A549 (cell line): ENCODE data around the gene CCN5. TPM values are rescaled to one million over a fixed set of nuclear protein-coding genes. Genes with fewer than 3 reads are reported as not detected.

ENCODE experiments used
- ATAC-seq, 2 experiments: fragments of 200-7000 bp in 1 of 2; fragments of >200 bp in 1 of 2; cut with Nextera tagmentation in 1 of 2; cut with Tn5 transposase in 1 of 2; 3 replicates each; pipeline versions ENCODE4 v1.8.0 to v1.9.1; 2018 to 2020; ENCODE audit warnings: mild to moderate bottlenecking in 1 of 2, moderate library complexity in 1 of 2
- CTCF ChIA-PET: fragments of 300-600 bp; sonication (Branson Sonifier 250); formaldehyde crosslinking; extraction: SDS; loops from one replicate; lab custom pipeline; 2021; ENCODE audit warnings: antibody characterized with exemption, inconsistent platforms; lab: Yijun Ruan, JAX
- POLR2A ChIA-PET: fragments of 350-600 bp; formaldehyde crosslinking; extraction: SDS; loops from one replicate; lab custom pipeline; 2021; ENCODE audit warnings: antibody characterized with exemption, inconsistent platforms; lab: Yijun Ruan, JAX
- DNase-seq, 2 experiments: peaks; one replicate each; pipeline versions ENCODE4 v3.0.0 to v3.0.0-alpha.2; 2011 to 2016; ENCODE audit warnings: low read depth in 1 of 2, low spot score in 1 of 2
- FAIRE-seq: peaks from 2 replicates; lab custom pipeline; 2011; peaks lifted over from hg19 to GRCh38; lab: Jason Lieb, UNC
- H3K27ac ChIP-seq, 2 experiments: fragments of >200 bp; sonication (Bioruptor Twin); formaldehyde crosslinking; 3 replicates each; pipeline ENCODE4 v1.5.1; 2016 to 2017
- H3K4me1 ChIP-seq: fragments of >200 bp; sonication (Bioruptor Twin); formaldehyde crosslinking; 3 replicates; pipeline ENCODE4 v1.6.1; 2016
- H3K4me2 ChIP-seq: fragments of >200 bp; sonication (Bioruptor Twin); formaldehyde crosslinking; 3 replicates; pipeline ENCODE4 v1.6.1; 2016
- H3K4me3 ChIP-seq: fragments of >200 bp; sonication (Bioruptor Twin); formaldehyde crosslinking; 3 replicates; pipeline ENCODE4 v1.5.1; 2016
- H3K9me3 ChIP-seq: fragments of >200 bp; sonication (Bioruptor Twin); formaldehyde crosslinking; 3 replicates; pipeline ENCODE4 v1.6.1; 2016
- BHLHE40 ChIP-seq: IDR thresholded peaks from 2 replicates; pipeline ENCODE4 v1.6.1; 2012; ENCODE audit warnings: low read depth, low read length, inconsistent platforms
- CBX2 ChIP-seq: fragments of 200-600 bp; sonication (generic); IDR thresholded peaks from 2 replicates; pipeline ENCODE4 v1.6.1; 2016; ENCODE audit warnings: low read depth, mild to moderate bottlenecking, borderline replicate concordance
- CBX8 ChIP-seq: fragments of 200-600 bp; sonication (generic); IDR thresholded peaks from 2 replicates; pipeline ENCODE4 v1.6.1; 2016
- EHF ChIP-seq: fragments of 250-450 bp; sonication (Bioruptor Pico); IDR thresholded peaks from 2 replicates; pipeline ENCODE4 v1.5.0; 2020; ENCODE audit warnings: mild to moderate bottlenecking
- EHMT2 ChIP-seq: fragments of 200-600 bp; sonication (generic); IDR thresholded peaks from 2 replicates; pipeline ENCODE4 v1.6.1; 2016; ENCODE audit warnings: antibody characterized with exemption, low read depth, mild to moderate bottlenecking, moderate library complexity
- GATA3 ChIP-seq: IDR thresholded peaks from 2 replicates; pipeline ENCODE4 v1.6.1; 2012; ENCODE audit warnings: borderline replicate concordance
- JUN ChIP-seq, 2 experiments: fragments of >200 bp; sonication (Bioruptor Twin); formaldehyde crosslinking; IDR thresholded peaks; 2 replicates in 1 of 2; 3 replicates in 1 of 2; pipeline ENCODE4 v1.6.1; 2016 to 2017
- MAZ ChIP-seq: fragments of 150-350 bp; IDR thresholded peaks from 2 replicates; pipeline ENCODE4 v1.6.1; 2014; ENCODE audit warnings: antibody characterized with exemption, low read depth, low read length, borderline replicate concordance
- NPAS2 ChIP-seq: fragments of 250-450 bp; sonication (Bioruptor Pico); IDR thresholded peaks from 2 replicates; pipeline ENCODE4 v1.8.0; 2022; ENCODE audit warnings: mild to moderate bottlenecking, moderate library complexity, borderline replicate concordance
- PHF8 ChIP-seq: fragments of 200-600 bp; sonication (generic); IDR thresholded peaks from 2 replicates; pipeline ENCODE4 v1.6.1; 2016; ENCODE audit warnings: low read depth, mild to moderate bottlenecking, antibody characterized with exemption, moderate library complexity, borderline replicate concordance
- RCOR1 ChIP-seq: fragments of 150-350 bp; IDR thresholded peaks from 2 replicates; pipeline ENCODE4 v1.6.1; 2014; ENCODE audit warnings: antibody characterized with exemption, low read length, low read depth
- SREBF2 ChIP-seq: fragments of 450-650 bp; IDR thresholded peaks from 2 replicates; pipeline ENCODE4 v1.6.1; 2014; ENCODE audit warnings: mild to moderate bottlenecking, moderate library complexity
- ZC3H11A ChIP-seq: fragments of 450-650 bp; IDR thresholded peaks from 2 replicates; pipeline ENCODE4 v1.6.1; 2014; ENCODE audit warnings: antibody characterized with exemption, mild to moderate bottlenecking
- ZNF302 ChIP-seq: fragments of 250-450 bp; sonication (Bioruptor Pico); IDR thresholded peaks from 2 replicates; pipeline ENCODE4 v1.9.0; 2021; ENCODE audit warnings: inconsistent platforms, mild to moderate bottlenecking, moderate library complexity
- ZSCAN20 ChIP-seq: fragments of 250-450 bp; sonication (Bioruptor Pico); IDR thresholded peaks from 2 replicates; pipeline ENCODE4 v1.8.0; 2022; ENCODE audit warnings: mild to moderate bottlenecking, moderate library complexity
- WGBS: methylation state at CpG from one replicate; pipeline ENCODE4 v1.1.6; 2017; ENCODE audit errors: missing lambda C conversion rate; 5-methylcytosine and 5-hydroxymethylcytosine counted together
- polyA plus RNA-seq, 4 experiments: library from polyadenylated mRNA; depleted of rRNA in 3 of 4; stranded (reverse); fragments of >200 nt; fragmentation: RNase III in 1 of 4; extraction: RNeasy Plus Mini Kit Qiagen cat#74134 plus additional on column Dnase treatment in 1 of 4; gene quantifications; 2 replicates in 3 of 4; 3 replicates in 1 of 4; pipeline ENCODE4 v1.2.3, GENCODE V29; 2011 to 2017
- TF ChIP-seq, protein P1 (sequence below): fragments of 150-350 bp; IDR thresholded peaks from 2 replicates; pipeline ENCODE4 v1.6.1; 2014; ENCODE audit warnings: low read depth, mild to moderate bottlenecking, low read length
- TF ChIP-seq, protein P2 (sequence below): fragments of 250-450 bp; sonication (Bioruptor Pico); IDR thresholded peaks from 2 replicates; pipeline ENCODE4 v1.5.0; 2021; ENCODE audit warnings: mild to moderate bottlenecking, moderate library complexity, borderline replicate concordance
- TF ChIP-seq, protein P3 (sequence below): IDR thresholded peaks from 2 replicates; pipeline ENCODE4 v1.6.1; 2012; ENCODE audit warnings: low read depth, borderline replicate concordance
- TF ChIP-seq, protein P4 (sequence below): IDR thresholded peaks from 2 replicates; pipeline ENCODE4 v1.6.1; 2012

CCN5 gene
- polyA plus RNA-seq, 2 of the 4 experiments (the other 2 are of a cell fraction): 9.9 to 11.1 TPM

DNA sequence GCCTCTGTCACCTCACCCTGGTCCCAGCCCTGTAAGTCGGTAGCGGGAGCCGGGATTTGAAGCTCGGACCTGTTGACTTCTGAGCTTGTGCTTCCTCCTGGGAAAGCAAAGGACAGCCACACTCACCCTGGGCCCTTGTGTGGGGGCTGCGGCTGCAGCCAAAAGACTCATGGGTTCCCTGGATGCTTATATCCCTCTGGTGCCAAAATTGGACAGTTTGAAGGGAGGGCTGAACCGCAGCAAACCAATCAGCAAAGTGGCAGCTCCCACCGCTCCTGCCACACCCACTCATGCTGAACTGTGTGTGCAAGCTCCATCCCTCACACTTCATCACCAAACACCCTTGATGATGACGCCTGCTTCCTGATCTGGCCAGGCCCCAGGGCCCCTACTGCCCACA, 3.9 kb upstream of the CCN5 start:
- TF ChIP-seq, protein P1, sequence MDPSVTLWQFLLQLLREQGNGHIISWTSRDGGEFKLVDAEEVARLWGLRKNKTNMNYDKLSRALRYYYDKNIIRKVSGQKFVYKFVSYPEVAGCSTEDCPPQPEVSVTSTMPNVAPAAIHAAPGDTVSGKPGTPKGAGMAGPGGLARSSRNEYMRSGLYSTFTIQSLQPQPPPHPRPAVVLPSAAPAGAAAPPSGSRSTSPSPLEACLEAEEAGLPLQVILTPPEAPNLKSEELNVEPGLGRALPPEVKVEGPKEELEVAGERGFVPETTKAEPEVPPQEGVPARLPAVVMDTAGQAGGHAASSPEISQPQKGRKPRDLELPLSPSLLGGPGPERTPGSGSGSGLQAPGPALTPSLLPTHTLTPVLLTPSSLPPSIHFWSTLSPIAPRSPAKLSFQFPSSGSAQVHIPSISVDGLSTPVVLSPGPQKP: no peak
- Histone ChIP-seq H3K4me1 (peaks cover 33% of the 10 kb centered on the region), H3K4me3 (no peak overlapping the region), H3K4me2 (no peak overlapping the region), H3K27ac (peak overlapping the region; percentile 29 to 58; a peak in 3 of 6 replicates), H3K9me3 (no peaks in the 10 kb centered on the region)
- CTCF ChIA-PET: interaction anchor here (1.5 to 4.2 kb wide), 6 partner anchors 18 to 494 kb away, joined by 3 to 27 read pairs (median 6); no protein-coding TSS in a partner anchor
- FAIRE-seq: no peak
- WGBS: 96% methylated on average over 8 of the region's 8 CpGs
- ATAC-seq: no peak
- DNase-seq: no peak
- POLR2A ChIA-PET: no interaction called here

DNA sequence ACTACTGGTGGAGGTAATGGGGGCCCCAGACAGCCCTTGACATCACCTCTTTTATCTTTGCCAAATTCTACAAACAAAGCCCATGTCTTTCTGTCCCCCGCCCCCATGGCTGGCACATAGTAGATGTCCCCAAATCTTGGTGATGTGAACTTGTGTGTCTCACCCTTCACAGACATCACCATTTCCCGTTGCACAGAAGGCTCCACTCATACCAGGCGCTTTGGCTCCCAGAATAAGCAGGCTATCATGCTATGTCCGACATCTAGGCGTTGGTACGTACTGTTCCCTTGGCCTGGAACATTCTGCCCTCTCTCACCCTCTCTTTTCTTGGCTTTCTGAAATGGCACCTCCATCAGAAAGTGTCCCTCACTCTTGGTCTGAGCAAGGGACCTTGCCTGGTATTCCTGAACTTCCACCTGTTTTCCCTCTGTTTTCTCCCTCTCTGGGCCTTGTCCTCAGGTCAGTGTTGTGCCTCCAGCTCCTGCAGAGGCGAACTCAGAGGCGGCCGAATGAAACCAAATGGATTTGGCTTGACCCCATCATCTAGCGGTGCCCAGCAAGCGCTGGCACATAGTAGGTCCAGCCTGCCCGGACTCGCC, 968 bp upstream of the CCN5 start:
- CTCF ChIA-PET: interaction anchor here (0.9 to 21.9 kb wide), 5 partner anchors 8 to 31 kb away, joined by 3 to 525 read pairs (median 5); no protein-coding TSS in a partner anchor
- no peak for DNase-seq
- Histone ChIP-seq H3K4me1 (peaks cover 63% of the 10 kb centered on the region), H3K9me3 (no peaks in the 10 kb centered on the region), H3K27ac (peak overlapping the region; percentile 96 to 98), H3K4me3 (no peak overlapping the region), H3K4me2 (peak overlapping the region; percentile 80)
- ATAC-seq: peak in 1 of 2 experiments; percentile 39; a peak in 3 of 6 replicates
- TF ChIP-seq MAZ (no peak), NPAS2 (CRISPR knock-in tag) (no peak), EHF (CRISPR knock-in tag) (no peak), CBX8 (no peak), SREBF2 (no peak), RCOR1 (no peak), PHF8 (no peak), GATA3 (no peak), JUN (IDR thresholded peaks at IDR 0.05) (no peak), CBX2 (no peak), ZC3H11A (no peak), BHLHE40 (no peak), ZNF302 (CRISPR knock-in tag) (no peak), ZSCAN20 (CRISPR knock-in tag) (no peak), EHMT2 (no peak)
- TF ChIP-seq, protein P2, sequence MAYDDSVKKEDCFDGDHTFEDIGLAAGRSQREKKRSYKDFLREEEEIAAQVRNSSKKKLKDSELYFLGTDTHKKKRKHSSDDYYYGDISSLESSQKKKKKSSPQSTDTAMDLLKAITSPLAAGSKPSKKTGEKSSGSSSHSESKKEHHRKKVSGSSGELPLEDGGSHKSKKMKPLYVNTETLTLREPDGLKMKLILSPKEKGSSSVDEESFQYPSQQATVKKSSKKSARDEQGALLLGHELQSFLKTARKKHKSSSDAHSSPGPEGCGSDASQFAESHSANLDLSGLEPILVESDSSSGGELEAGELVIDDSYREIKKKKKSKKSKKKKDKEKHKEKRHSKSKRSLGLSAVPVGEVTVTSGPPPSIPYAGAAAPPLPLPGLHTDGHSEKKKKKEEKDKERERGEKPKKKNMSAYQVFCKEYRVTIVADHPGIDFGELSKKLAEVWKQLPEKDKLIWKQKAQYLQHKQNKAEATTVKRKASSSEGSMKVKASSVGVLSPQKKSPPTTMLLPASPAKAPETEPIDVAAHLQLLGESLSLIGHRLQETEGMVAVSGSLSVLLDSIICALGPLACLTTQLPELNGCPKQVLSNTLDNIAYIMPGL (CRISPR knock-in tag): no peak
- TF ChIP-seq, protein P3, sequence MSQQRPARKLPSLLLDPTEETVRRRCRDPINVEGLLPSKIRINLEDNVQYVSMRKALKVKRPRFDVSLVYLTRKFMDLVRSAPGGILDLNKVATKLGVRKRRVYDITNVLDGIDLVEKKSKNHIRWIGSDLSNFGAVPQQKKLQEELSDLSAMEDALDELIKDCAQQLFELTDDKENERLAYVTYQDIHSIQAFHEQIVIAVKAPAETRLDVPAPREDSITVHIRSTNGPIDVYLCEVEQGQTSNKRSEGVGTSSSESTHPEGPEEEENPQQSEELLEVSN: no peak
- TF ChIP-seq, protein P4, sequence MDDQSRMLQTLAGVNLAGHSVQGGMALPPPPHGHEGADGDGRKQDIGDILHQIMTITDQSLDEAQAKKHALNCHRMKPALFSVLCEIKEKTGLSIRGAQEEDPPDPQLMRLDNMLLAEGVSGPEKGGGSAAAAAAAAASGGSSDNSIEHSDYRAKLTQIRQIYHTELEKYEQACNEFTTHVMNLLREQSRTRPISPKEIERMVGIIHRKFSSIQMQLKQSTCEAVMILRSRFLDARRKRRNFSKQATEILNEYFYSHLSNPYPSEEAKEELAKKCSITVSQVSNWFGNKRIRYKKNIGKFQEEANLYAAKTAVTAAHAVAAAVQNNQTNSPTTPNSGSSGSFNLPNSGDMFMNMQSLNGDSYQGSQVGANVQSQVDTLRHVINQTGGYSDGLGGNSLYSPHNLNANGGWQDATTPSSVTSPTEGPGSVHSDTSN: no peak
- 61% methylated on average over 13 of the region's 13 CpGs for WGBS
- FAIRE-seq: no peak
- POLR2A ChIA-PET: no interaction called here
